Esophagus muscularis mucosa (tissue), 4 donors: ENCODE measurements around the gene HECTD2. TPM values are rescaled to one million over a fixed set of nuclear protein-coding genes. Genes with fewer than 3 reads are reported as not detected.

Experiments
- DNase-seq: peaks from one replicate; pipeline ENCODE4 v3.0.0-alpha.2; 2017; ENCODE audit errors: extremely low spot score
- H3K27ac ChIP-seq, 4 donors: fragments of 200-600 bp; sonication (generic); replicated peaks in 1 of 4; 1 replicate in 3 of 4; 2 replicates in 1 of 4; pipeline ENCODE4 v1.5.1; 2016 to 2019; ENCODE audit warnings: mild to moderate bottlenecking in 1 of 4
- H3K27me3 ChIP-seq, 4 donors: fragments of 200-600 bp; sonication (generic); one replicate each; pipeline versions ENCODE4 v1.5.1 to v1.6.0; 2016 to 2019
- H3K36me3 ChIP-seq, 4 donors: fragments of 200-600 bp; sonication (generic); one replicate each; pipeline ENCODE4 v1.5.1; 2016 to 2019
- H3K4me1 ChIP-seq, 4 donors: fragments of 200-600 bp; sonication (generic); one replicate each; pipeline ENCODE4 v1.5.1; 2016 to 2019
- H3K4me3 ChIP-seq, 4 donors: fragments of 200-600 bp; sonication (generic); 1 replicate in 2 of 4; 2 replicates in 2 of 4; pipeline ENCODE4 v1.5.1; 2016 to 2019; ENCODE audit warnings: mild to moderate bottlenecking in 4 of 4, moderate library complexity in 1 of 4
- H3K9me3 ChIP-seq, 4 donors: fragments of 200-600 bp; sonication (generic); 1 replicate in 3 of 4; 2 replicates in 1 of 4; pipeline ENCODE4 v1.5.1; 2016 to 2019
- CTCF ChIP-seq, 3 experiments: fragments of 200-600 bp in 2 of 3; fragments of 450-650 bp in 1 of 3; sonication (generic) in 2 of 3; IDR thresholded peaks; one replicate each; pipeline ENCODE4 v1.5.1; 2017 to 2019; ENCODE audit warnings: antibody characterized with exemption in 3 of 3, mild to moderate bottlenecking in 2 of 3, moderate library complexity in 1 of 3
- EP300 ChIP-seq: sonication (generic); formaldehyde crosslinking; IDR thresholded peaks from one replicate; pipeline ENCODE4 v1.6.1; 2017; ENCODE audit warnings: antibody characterized with exemption
- POLR2A ChIP-seq: fragments of 450-650 bp; IDR thresholded peaks from one replicate; pipeline ENCODE4 v1.6.1; 2017; ENCODE audit warnings: antibody characterized with exemption, moderate library complexity, mild to moderate bottlenecking, low read depth
- POLR2AphosphoS5 ChIP-seq, 2 donors: sonication (generic); formaldehyde crosslinking; IDR thresholded peaks; one replicate each; pipeline ENCODE4 v1.6.1; 2017; ENCODE audit warnings: antibody characterized with exemption in 2 of 2
- WGBS: methylation state at CpG from one replicate; pipeline ENCODE4 v1.1.5; 2018; 5-methylcytosine and 5-hydroxymethylcytosine counted together
- intact Hi-C: fragments of 100-400 bp; cut with DNase I; formaldehyde crosslinking; loops from one replicate; pipeline ENCODE4 v1.15.1; 2023
- total RNA-seq, 4 donors: library from RNA; depleted of rRNA; stranded (reverse); fragments of >200 nt; gene quantifications; one replicate each; pipeline versions ENCODE4 v1.1.0 to v1.2.1, GENCODE V29; 2016

HECTD2 gene
- total RNA-seq, 4 donors from 2014 or later: 18.2 to 29.5 (median 21.5) TPM

GRCh38 chr10:91472911-91473310 lies 62.8 kb downstream of the HECTD2 start:
- WGBS: 96% methylated on average over 2 of the region's 2 CpGs
- Histone ChIP-seq H3K4me1 (no peaks in the 10 kb centered on the region), H3K27ac (no peak overlapping the region), H3K27me3 (no peaks in the 10 kb centered on the region), H3K36me3 (peaks cover 0 to 3% (median under 1%) of the 10 kb centered on the region in 4 donors), H3K4me3 (no peak overlapping the region), H3K9me3 (no peaks in the 10 kb centered on the region)
- TF ChIP-seq EP300 (no peak), CTCF (IDR thresholded peaks at IDR 0.05) (no peak), POLR2AphosphoS5 (IDR thresholded peaks at IDR 0.05) (no peak), POLR2A (no peak)
- intact Hi-C loops: no loop called here
- DNase-seq: no peak

- no peak for TF ChIP-seq CTCF (IDR thresholded peaks at IDR 0.05)
- no peak for TF ChIP-seq EP300
- no peak for TF ChIP-seq POLR2AphosphoS5 (IDR thresholded peaks at IDR 0.05)
- no peak for TF ChIP-seq POLR2A
- Histone ChIP-seq H3K27ac (no peak overlapping the region), H3K36me3 (no peaks in the 10 kb centered on the region), H3K4me1 (no peaks in the 10 kb centered on the region), H3K27me3 (no peaks in the 10 kb centered on the region), H3K9me3 (no peaks in the 10 kb centered on the region), H3K4me3 (no peak overlapping the region)
- no peak for DNase-seq
- WGBS: 87% methylated on average over 1 of the region's 1 CpG
- intact Hi-C loops: no loop called here
Measured at GRCh38 chr10:91474009-91474408, 63.9 kb downstream of the HECTD2 start.

- no peak overlapping the region for H3K4me3 ChIP-seq
- no peak for DNase-seq
- H3K4me1 ChIP-seq: no peaks in the 10 kb centered on the region
- peaks cover 0 to 10% (median 0%) of the 10 kb centered on the region in 4 donors for H3K36me3 ChIP-seq
- TF ChIP-seq CTCF (IDR thresholded peaks at IDR 0.05) (no peak), POLR2AphosphoS5 (IDR thresholded peaks at IDR 0.05) (no peak), POLR2A (no peak), EP300 (no peak)
- intact Hi-C loops: no loop called here
- 91% methylated on average over 2 of the region's 2 CpGs for WGBS
- H3K9me3 ChIP-seq: no peaks in the 10 kb centered on the region
- H3K27me3 ChIP-seq: no peaks in the 10 kb centered on the region
- no peak overlapping the region for H3K27ac ChIP-seq
Measured at GRCh38 chr10:91477236-91477635, 67.1 kb downstream of the HECTD2 start.

GRCh38 chr10:91479583-91479982 lies 69.4 kb downstream of the HECTD2 start:
- Histone ChIP-seq H3K4me3 (no peak overlapping the region), H3K36me3 (peaks cover 0 to 17% (median 0%) of the 10 kb centered on the region in 4 donors), H3K4me1 (no peaks in the 10 kb centered on the region), H3K27ac (no peak overlapping the region), H3K9me3 (no peaks in the 10 kb centered on the region), H3K27me3 (no peaks in the 10 kb centered on the region)
- DNase-seq: no peak
- no peak for TF ChIP-seq CTCF (IDR thresholded peaks at IDR 0.05)
- TF ChIP-seq POLR2AphosphoS5 (IDR thresholded peaks at IDR 0.05): no peak
- intact Hi-C loops: no loop called here

GRCh38 chr10:91487911-91488582 lies 77.9 kb downstream of the HECTD2 start:
- TF ChIP-seq POLR2AphosphoS5 (IDR thresholded peaks at IDR 0.05) (no peak), EP300 (no peak), CTCF (IDR thresholded peaks at IDR 0.05) (no peak), POLR2A (no peak)
- intact Hi-C loops: loop anchor here (10.0 kb wide), 3 partner anchors 93 to 417 kb away; partner anchors contain the start of gene FGFBP3
- no peak for DNase-seq
- 87% methylated on average over 3 of the region's 3 CpGs for WGBS
- no peaks in the 10 kb centered on the region for H3K27me3 ChIP-seq
- H3K4me1 ChIP-seq: no peaks in the 10 kb centered on the region
- H3K4me3 ChIP-seq: no peak overlapping the region
- H3K36me3 ChIP-seq: peaks cover 0 to 46% (median 4%) of the 10 kb centered on the region in 4 donors
- no peak overlapping the region for H3K27ac ChIP-seq
- no peaks in the 10 kb centered on the region for H3K9me3 ChIP-seq
